Adipose tissue (tissue), 3 donors: ENCODE results near the gene TAC4. TPM values are rescaled to one million over a fixed set of nuclear protein-coding genes. Genes with fewer than 3 reads are reported as not detected.

Experiments used
- polyA plus RNA-seq, 3 donors: library from polyadenylated mRNA; stranded (reverse); fragments of 200-250 nt; gene quantifications; one replicate each; pipeline ENCODE4 v1.2.3, GENCODE V29; 2013
- donor health status: healthy with polysubstance abuse.
- donor health status: Bipolar disorder and iron deficiency.
- donor health status: healthy.

TAC4 gene
- polyA plus RNA-seq, 3 donors: not detected

Other genes starting within 250 kb of the TAC4 start
- gene SPOP, start 170.0 kb downstream of the TAC4 start, polyA plus RNA-seq: 10 to 100 TPM; 23.1 to 36.8 (median 23.4) TPM
- gene SLC35B1, start 140.1 kb downstream of the TAC4 start, polyA plus RNA-seq: 10 to 100 TPM; 20.2 to 38.5 (median 21.7) TPM
- 10 to 100 TPM in 1 of 3 donors, 1 to 10 TPM in 2; 5.6 to 10.7 (median 7.7) TPM for gene FAM117A, start 83.9 kb downstream of the TAC4 start, polyA plus RNA-seq
- gene KAT7, start 59.4 kb downstream of the TAC4 start, polyA plus RNA-seq: 10 to 100 TPM in 1 of 3 donors, 1 to 10 TPM in 2; 7.2 to 10.3 (median 8.1) TPM
- under 1 TPM; 0.22 to 0.61 (median 0.26) TPM for gene DLX4, start 121.1 kb upstream of the TAC4 start, polyA plus RNA-seq
- gene DLX3, start 147.2 kb upstream of the TAC4 start, polyA plus RNA-seq: under 1 TPM; 0.10 to 0.79 (median 0.17) TPM
- gene ITGA3, start 208.0 kb upstream of the TAC4 start, polyA plus RNA-seq: 10 to 100 TPM; 13.2 to 19.1 (median 13.4) TPM
- gene PDK2, start 247.3 kb upstream of the TAC4 start, polyA plus RNA-seq: 10 to 100 TPM; 24.3 to 46.5 (median 29.3) TPM